H9 (cell line): ENCODE measurements around the gene EIF6. TPM values are rescaled to one million over a fixed set of nuclear protein-coding genes. Genes with fewer than 3 reads are reported as not detected.

Source experiments
- DNase-seq: peaks from one replicate; pipeline ENCODE4 v3.0.0-alpha.2; 2017
- H2AFZ ChIP-seq: one replicate; pipeline ENCODE4 v1.6.1; 2013; ENCODE audit warnings: mild to moderate bottlenecking, low read length, control low read depth, moderate library complexity
- H2AK5ac ChIP-seq: 2 replicates; pipeline ENCODE4 v1.6.1; 2013; ENCODE audit warnings: low read length, control low read depth, mixed read lengths; ENCODE audit not compliant: insufficient read length
- H2BK120ac ChIP-seq: one replicate; pipeline ENCODE4 v1.6.1; 2013; ENCODE audit warnings: low read depth, mild to moderate bottlenecking, low read length, control low read depth, inconsistent platforms; ENCODE audit not compliant: poor library complexity, severe bottlenecking
- H2BK12ac ChIP-seq: 2 replicates; pipeline ENCODE4 v1.6.1; 2013; ENCODE audit warnings: low read length, control low read depth, mixed read lengths, low read depth; ENCODE audit not compliant: insufficient read length
- H2BK15ac ChIP-seq: 2 replicates; pipeline ENCODE4 v1.6.1; 2013; ENCODE audit warnings: low read depth, low read length, control low read depth
- H2BK20ac ChIP-seq: one replicate; pipeline ENCODE4 v1.6.1; 2013; ENCODE audit warnings: low read depth, mild to moderate bottlenecking, low read length, control low read depth, inconsistent platforms; ENCODE audit not compliant: poor library complexity, severe bottlenecking
- H2BK5ac ChIP-seq: 2 replicates; pipeline ENCODE4 v1.6.1; 2013; ENCODE audit warnings: low read length, control low read depth, mixed read lengths; ENCODE audit not compliant: insufficient read length
- H3K14ac ChIP-seq: 2 replicates; pipeline ENCODE4 v1.6.1; 2013; ENCODE audit warnings: low read length, control low read depth; ENCODE audit not compliant: insufficient read depth
- H3K18ac ChIP-seq: 2 replicates; pipeline ENCODE4 v1.6.1; 2013; ENCODE audit warnings: low read depth, mild to moderate bottlenecking, mixed read lengths, low read length, control low read depth; ENCODE audit not compliant: insufficient read length
- H3K23ac ChIP-seq: 2 replicates; pipeline ENCODE4 v1.6.1; 2013; ENCODE audit warnings: low read length, control low read depth, mixed read lengths, low read depth; ENCODE audit not compliant: insufficient read length
- H3K23me2 ChIP-seq: 2 replicates; pipeline ENCODE4 v1.6.1; 2013; ENCODE audit warnings: low read depth, mild to moderate bottlenecking, mixed read lengths, low read length, control low read depth; ENCODE audit not compliant: insufficient read length, poor library complexity, severe bottlenecking
- H3K27ac ChIP-seq: 2 replicates; pipeline ENCODE4 v1.5.1; 2013; ENCODE audit warnings: low read length, control low read depth, mixed read lengths, low read depth; ENCODE audit not compliant: insufficient read length
- H3K27me3 ChIP-seq: 2 replicates; pipeline ENCODE4 v1.6.1; 2013; ENCODE audit warnings: low read length, control low read depth, inconsistent platforms; ENCODE audit not compliant: insufficient read depth
- H3K4ac ChIP-seq: 2 replicates; pipeline ENCODE4 v1.6.1; 2013; ENCODE audit warnings: low read depth, mild to moderate bottlenecking, control low read depth, inconsistent platforms, low read length, moderate library complexity
- H3K4me1 ChIP-seq: 2 replicates; pipeline ENCODE4 v1.6.1; 2013; ENCODE audit warnings: low read length, control low read depth, inconsistent platforms; ENCODE audit not compliant: insufficient read depth
- H3K4me2 ChIP-seq: 2 replicates; pipeline ENCODE4 v1.6.1; 2013; ENCODE audit warnings: low read length, control low read depth, mixed read lengths; ENCODE audit not compliant: insufficient read length, insufficient read depth
- H3K56ac ChIP-seq: 2 replicates; pipeline ENCODE4 v1.6.1; 2013; ENCODE audit warnings: low read depth, mild to moderate bottlenecking, mixed read lengths, low read length, control low read depth; ENCODE audit not compliant: insufficient read length
- H3K79me1 ChIP-seq: 2 replicates; pipeline ENCODE4 v1.6.1; 2013; ENCODE audit warnings: low read depth, mild to moderate bottlenecking, moderate library complexity, low read length, control low read depth, inconsistent platforms; ENCODE audit not compliant: insufficient read depth, poor library complexity, severe bottlenecking
- H3K79me2 ChIP-seq: 2 replicates; pipeline ENCODE4 v1.6.1; 2013; ENCODE audit warnings: low read length, control low read depth, inconsistent platforms; ENCODE audit not compliant: insufficient read depth
- H3K9ac ChIP-seq: 2 replicates; pipeline ENCODE4 v1.6.1; 2013; ENCODE audit warnings: low read length, control low read depth, mixed read lengths; ENCODE audit not compliant: insufficient read length; ENCODE audit errors: extremely low read depth
- H3K9me3 ChIP-seq: one replicate; pipeline ENCODE4 v1.6.1; 2013; ENCODE audit warnings: low read depth, low read length, inconsistent platforms; ENCODE audit not compliant: control insufficient read depth
- H3T11ph ChIP-seq: one replicate; pipeline ENCODE4 v1.6.1; 2013; ENCODE audit warnings: mild to moderate bottlenecking, low read length, control low read depth, inconsistent platforms
- H4K20me1 ChIP-seq: one replicate; pipeline ENCODE4 v1.6.1; 2013; ENCODE audit not compliant: control insufficient read depth, insufficient read length, insufficient read depth
- H4K5ac ChIP-seq: 2 replicates; pipeline ENCODE4 v1.6.1; 2013; ENCODE audit warnings: low read depth, mild to moderate bottlenecking, mixed read lengths, low read length, control low read depth; ENCODE audit not compliant: insufficient read length
- H4K8ac ChIP-seq: replicated peaks from 2 replicates; pipeline ENCODE4 v1.6.1; 2013; ENCODE audit warnings: low read length, control low read depth, mixed read lengths, low read depth; ENCODE audit not compliant: insufficient read length
- H4K91ac ChIP-seq: 2 replicates; pipeline ENCODE4 v1.6.1; 2013; ENCODE audit warnings: low read depth, mild to moderate bottlenecking, moderate library complexity, mixed read lengths, low read length, control low read depth; ENCODE audit not compliant: insufficient read length
- H3K27ac Mint-ChIP-seq, 3 experiments: 2 replicates in 2 of 3; 3 replicates in 1 of 3; pipeline ENCODE4 v1.8.0; 2020 to 2021; ENCODE audit warnings: mixed read lengths in 3 of 3, mild to moderate bottlenecking in 1 of 3, moderate library complexity in 1 of 3
- H3K27me3 Mint-ChIP-seq: 2 replicates; pipeline ENCODE4 v1.8.0; 2021; ENCODE audit warnings: low read depth, mild to moderate bottlenecking, moderate library complexity, mixed read lengths
- H3K36me3 Mint-ChIP-seq, 3 experiments: 2 replicates in 2 of 3; 3 replicates in 1 of 3; pipeline ENCODE4 v1.8.0; 2020 to 2021; ENCODE audit warnings: low read depth in 3 of 3, mixed read lengths in 3 of 3; ENCODE audit not compliant: insufficient read depth in 1 of 3
- H3K4me1 Mint-ChIP-seq, 2 experiments: 2 replicates each; pipeline ENCODE4 v1.8.0; 2020; ENCODE audit warnings: mixed read lengths in 2 of 2
- H3K4me3 Mint-ChIP-seq, 2 experiments: 2 replicates in 1 of 2; 3 replicates in 1 of 2; pipeline ENCODE4 v1.8.0; 2020 to 2021; ENCODE audit warnings: mild to moderate bottlenecking in 2 of 2, mixed read lengths in 2 of 2, moderate library complexity in 1 of 2
- H3K9me3 Mint-ChIP-seq, 2 experiments: 2 replicates in 1 of 2; 3 replicates in 1 of 2; pipeline ENCODE4 v1.8.0; 2020; ENCODE audit warnings: mild to moderate bottlenecking in 2 of 2, mixed read lengths in 2 of 2, moderate library complexity in 1 of 2
- CTCF ChIP-seq: fragments of 200-600 bp; sonication (generic); conservative IDR thresholded peaks from 3 replicates; pipeline ENCODE4 v1.8.0; 2021; ENCODE audit warnings: antibody characterized with exemption, mild to moderate bottlenecking
- WGBS: extraction: QIAGEN DNeasy Blood & Tissue Kit; methylation state at CpG from one replicate; pipeline ENCODE4 v1.1.7; 2013; ENCODE audit warnings: missing lambda C conversion rate, low lambda C conversion rate, mixed read lengths; ENCODE audit not compliant: insufficient read length; ENCODE audit errors: extremely low coverage; 5-methylcytosine and 5-hydroxymethylcytosine counted together
- total RNA-seq: library from RNA; stranded (reverse); gene quantifications from 2 replicates; pipeline ENCODE4 v1.2.1, GENCODE V29; 2021

EIF6 gene
- total RNA-seq, 1 experiment from 2014 or later: 150 TPM

- peaks cover 14 to 15% of the 10 kb centered on the region in 2 experiments for H3K4me1 Mint-ChIP-seq
- H3K27ac ChIP-seq: no peak overlapping the region
- H3K9me3 ChIP-seq: no peaks in the 10 kb centered on the region
- no peaks in the 10 kb centered on the region for H3K27me3 ChIP-seq
- H4K91ac ChIP-seq: no peak overlapping the region
- H3K56ac ChIP-seq: no peak overlapping the region
- no peak overlapping the region for H2BK20ac ChIP-seq
- TF ChIP-seq CTCF: no peak
- peaks cover 10% of the 10 kb centered on the region for H3K27me3 Mint-ChIP-seq
- no peak overlapping the region for H3K27ac Mint-ChIP-seq
- no peak overlapping the region for H3T11ph ChIP-seq
- H2AFZ ChIP-seq: no peak overlapping the region
- DNase-seq: no peak
- no peak overlapping the region for H4K5ac ChIP-seq
- no peak overlapping the region for H2BK120ac ChIP-seq
- H2AK5ac ChIP-seq: no peak overlapping the region
- H2BK15ac ChIP-seq: no peak overlapping the region
- no CpG with 5 or more reads among the region's 19 CpGs for WGBS
- no peaks in the 10 kb centered on the region for H4K20me1 ChIP-seq
- no peak overlapping the region for H4K8ac ChIP-seq
- H2BK12ac ChIP-seq: no peak overlapping the region
- H3K9me3 Mint-ChIP-seq: no peaks in the 10 kb centered on the region
- peaks cover 4% of the 10 kb centered on the region for H3K23me2 ChIP-seq
- no peak overlapping the region for H3K4me2 ChIP-seq
- H3K14ac ChIP-seq: no peak overlapping the region; the same call in 1 of the 2 replicates
- H3K79me1 ChIP-seq: no peaks in the 10 kb centered on the region
- no peak overlapping the region for H2BK5ac ChIP-seq
- peaks cover 8% of the 10 kb centered on the region for H3K79me2 ChIP-seq
- H3K4me1 ChIP-seq: peaks cover 7% of the 10 kb centered on the region
- no peak overlapping the region for H3K23ac ChIP-seq
- no peak overlapping the region for H3K18ac ChIP-seq
- H3K36me3 Mint-ChIP-seq: peaks cover 0 to 6% (median 1%) of the 10 kb centered on the region in 3 experiments; a peak in 4 of 7 replicates
- H3K4me3 Mint-ChIP-seq: no peak overlapping the region
- no peak overlapping the region for H3K9ac ChIP-seq
- no peak overlapping the region for H3K4ac ChIP-seq
Observed at GRCh38 chr20:35288325-35289060, 3.9 kb upstream of the EIF6 start.
